Endodermal cell (in vitro differentiated cells): ENCODE measurements around the gene KRT72. TPM values are rescaled to one million over a fixed set of nuclear protein-coding genes. Genes with fewer than 3 reads are reported as not detected.

Experiments used
- DNase-seq: peaks from one replicate; pipeline ENCODE4 v3.0.0-alpha.2; 2017
- H3K27ac ChIP-seq: 2 replicates; pipeline ENCODE4 v1.5.1; 2013; ENCODE audit warnings: mild to moderate bottlenecking, low read depth, low read length, moderate library complexity
- H3K27me3 ChIP-seq: 2 replicates; pipeline ENCODE4 v1.6.1; 2013; ENCODE audit warnings: mild to moderate bottlenecking, low read length, moderate library complexity; ENCODE audit not compliant: insufficient read depth, control insufficient read depth, poor library complexity, severe bottlenecking
- H3K36me3 ChIP-seq: 2 replicates; pipeline ENCODE4 v1.7.0; 2013; ENCODE audit warnings: mild to moderate bottlenecking, low read length, moderate library complexity; ENCODE audit not compliant: control insufficient read depth, insufficient read depth
- H3K4me1 ChIP-seq: one replicate; pipeline ENCODE4 v1.7.0; 2013; ENCODE audit warnings: low read length; ENCODE audit not compliant: control insufficient read depth, insufficient read depth
- H3K4me3 ChIP-seq: 2 replicates; pipeline ENCODE4 v1.5.1; 2013; ENCODE audit warnings: mild to moderate bottlenecking, low read length, moderate library complexity
- H3K9ac ChIP-seq: 2 replicates; pipeline ENCODE4 v1.6.1; 2013; ENCODE audit warnings: mild to moderate bottlenecking, low read length, moderate library complexity; ENCODE audit not compliant: poor library complexity, severe bottlenecking; ENCODE audit errors: extremely low read depth
- H3K9me3 ChIP-seq: 2 replicates; pipeline ENCODE4 v1.6.1; 2013; ENCODE audit warnings: mild to moderate bottlenecking, low read length, moderate library complexity; ENCODE audit not compliant: control insufficient read depth
- H3K27ac Mint-ChIP-seq: 2 replicates; pipeline ENCODE4 v1.8.0; 2020; ENCODE audit warnings: mixed read lengths
- H3K27me3 Mint-ChIP-seq: 2 replicates; pipeline ENCODE4 v1.8.0; 2021; ENCODE audit warnings: mild to moderate bottlenecking, mixed read lengths; ENCODE audit not compliant: insufficient read depth
- H3K36me3 Mint-ChIP-seq: 2 replicates; pipeline ENCODE4 v1.8.0; 2020; ENCODE audit warnings: low read depth, mixed read lengths
- H3K4me1 Mint-ChIP-seq: 2 replicates; pipeline ENCODE4 v1.8.0; 2020; ENCODE audit warnings: mixed read lengths
- H3K4me3 Mint-ChIP-seq: 2 replicates; pipeline ENCODE4 v1.8.0; 2020; ENCODE audit warnings: mild to moderate bottlenecking, moderate library complexity, mixed read lengths
- H3K9me3 Mint-ChIP-seq: 2 replicates; pipeline ENCODE4 v1.8.0; 2020; ENCODE audit warnings: mild to moderate bottlenecking, mixed read lengths
- CTCF ChIP-seq: fragments of 200-600 bp; sonication (generic); conservative IDR thresholded peaks from 2 replicates; pipeline ENCODE4 v1.5.0; 2021; ENCODE audit warnings: antibody characterized with exemption, mild to moderate bottlenecking
- WGBS, 2 experiments: methylation state at CpG; one replicate each; pipeline versions ENCODE4 v1.1.5 to v1.1.7; 2013; ENCODE audit warnings: missing lambda C conversion rate in 2 of 2, mixed read lengths in 1 of 2; ENCODE audit not compliant: insufficient coverage in 1 of 2, insufficient read length in 1 of 2; 5-methylcytosine and 5-hydroxymethylcytosine counted together
- total RNA-seq, 2 donors: library from RNA; stranded (reverse); fragmentation: NEBNext Ultra II Directional in 1 of 2; extraction: Animal tissue kit (Norgen Biotek cat#: 25700) in 1 of 2; gene quantifications; 2 replicates in 1 of 2; 3 replicates in 1 of 2; pipeline ENCODE4 v1.2.1, GENCODE V29; 2021

The KRT72 gene
- total RNA-seq, 2 donors from 2014 or later: not detected

GRCh38 chr12:52566847-52567291 is 34.4 kb downstream of the KRT72 start:
- no peaks in the 10 kb centered on the region for H3K36me3 ChIP-seq
- no peak overlapping the region for H3K4me3 ChIP-seq
- peak overlapping the region; percentile 59 for H3K27ac Mint-ChIP-seq
- H3K4me3 Mint-ChIP-seq: no peak overlapping the region
- no peak overlapping the region for H3K9ac ChIP-seq
- 74 to 88% methylated on average over 4 to 8 of the region's 8 CpGs for WGBS, 2 experiments
- peaks cover 14% of the 10 kb centered on the region for H3K27me3 ChIP-seq
- H3K4me1 ChIP-seq: no peaks in the 10 kb centered on the region
- H3K9me3 Mint-ChIP-seq: no peaks in the 10 kb centered on the region
- peaks cover 7% of the 10 kb centered on the region for H3K4me1 Mint-ChIP-seq
- H3K9me3 ChIP-seq: no peaks in the 10 kb centered on the region
- H3K27ac ChIP-seq: no peak overlapping the region
- DNase-seq: peak; percentile 76
- no peaks in the 10 kb centered on the region for H3K36me3 Mint-ChIP-seq
- TF ChIP-seq CTCF: no peak
- H3K27me3 Mint-ChIP-seq: peaks cover 24% of the 10 kb centered on the region

GRCh38 chr12:52564582-52564981 is 36.7 kb downstream of the KRT72 start:
- Histone ChIP-seq H3K27ac (no peak overlapping the region), H3K4me3 (no peak overlapping the region), H3K27me3 (peaks cover 20% of the 10 kb centered on the region), H3K36me3 (no peaks in the 10 kb centered on the region), H3K4me1 (no peaks in the 10 kb centered on the region), H3K9ac (no peak overlapping the region), H3K9me3 (no peaks in the 10 kb centered on the region)
- Mint-ChIP-seq H3K4me3 (no peak overlapping the region), H3K27me3 (peaks cover 22% of the 10 kb centered on the region), H3K27ac (no peak overlapping the region), H3K9me3 (no peaks in the 10 kb centered on the region), H3K36me3 (no peaks in the 10 kb centered on the region), H3K4me1 (peaks cover 7% of the 10 kb centered on the region)
- TF ChIP-seq CTCF: no peak
- WGBS, 2 experiments: 77 to 100% methylated on average over 1 of the region's 1 CpG
- no peak for DNase-seq

- 33 to 51% methylated on average over 2 to 3 of the region's 3 CpGs for WGBS, 2 experiments
- Histone ChIP-seq H3K9me3 (no peaks in the 10 kb centered on the region), H3K27me3 (peaks cover 20% of the 10 kb centered on the region), H3K4me1 (no peaks in the 10 kb centered on the region), H3K9ac (no peak overlapping the region), H3K4me3 (no peak overlapping the region), H3K36me3 (no peaks in the 10 kb centered on the region), H3K27ac (no peak overlapping the region)
- H3K9me3 Mint-ChIP-seq: no peaks in the 10 kb centered on the region
- peak; percentile 78 for DNase-seq
- no peak overlapping the region for H3K27ac Mint-ChIP-seq
- no peaks in the 10 kb centered on the region for H3K36me3 Mint-ChIP-seq
- peaks cover 31% of the 10 kb centered on the region for H3K27me3 Mint-ChIP-seq
- H3K4me3 Mint-ChIP-seq: no peak overlapping the region
- TF ChIP-seq CTCF: peak; percentile 78
- peaks cover 14% of the 10 kb centered on the region for H3K4me1 Mint-ChIP-seq
Observed at GRCh38 chr12:52561880-52562449, 39.3 kb downstream of the KRT72 start.
